KMS-11 (cell line): Measurements from ENCODE around the gene ARHGAP24.

Experiments used
- H2AFZ ChIP-seq: fragments of 200-600 bp; sonication (generic); 2 replicates; pipeline ENCODE4 v1.6.1; 2016; ENCODE audit warnings: antibody characterized with exemption, mixed run types, low read depth
- H3K27ac ChIP-seq: fragments of 200-600 bp; sonication (generic); 2 replicates; pipeline ENCODE4 v1.6.1; 2016; ENCODE audit warnings: mild to moderate bottlenecking, mixed run types
- H3K27me3 ChIP-seq: fragments of 200-600 bp; sonication (generic); 2 replicates; pipeline ENCODE4 v1.6.1; 2017; ENCODE audit warnings: mild to moderate bottlenecking, low read depth, mixed run types, moderate library complexity; ENCODE audit not compliant: insufficient read depth
- H3K36me3 ChIP-seq: fragments of 200-600 bp; sonication (generic); 2 replicates; pipeline ENCODE4 v1.6.1; 2017; ENCODE audit warnings: mild to moderate bottlenecking, mixed run types; ENCODE audit not compliant: insufficient read depth
- H3K4me1 ChIP-seq: fragments of 200-600 bp; sonication (generic); 2 replicates; pipeline ENCODE4 v1.6.1; 2016; ENCODE audit warnings: mild to moderate bottlenecking, low read depth, mixed run types; ENCODE audit not compliant: poor library complexity, severe bottlenecking
- H3K4me2 ChIP-seq: fragments of 200-600 bp; sonication (generic); 2 replicates; pipeline ENCODE4 v1.7.0; 2016; ENCODE audit warnings: mild to moderate bottlenecking, mixed run types
- H3K4me3 ChIP-seq: fragments of 200-600 bp; sonication (generic); IDR thresholded peaks from 2 replicates; pipeline ENCODE4 v1.6.1; 2017; ENCODE audit warnings: low read depth, low read length, mixed read lengths; ENCODE audit not compliant: insufficient read depth
- H3K79me2 ChIP-seq: fragments of 200-600 bp; sonication (generic); 2 replicates; pipeline ENCODE4 v1.6.1; 2016; ENCODE audit warnings: low read depth, mixed run types; ENCODE audit not compliant: insufficient read depth
- H3K9ac ChIP-seq: fragments of 200-600 bp; sonication (generic); 2 replicates; pipeline ENCODE4 v1.6.1; 2016; ENCODE audit warnings: mild to moderate bottlenecking, mixed run types
- H4K20me1 ChIP-seq: fragments of 200-600 bp; sonication (generic); 2 replicates; pipeline ENCODE4 v1.6.1; 2016; ENCODE audit warnings: mild to moderate bottlenecking, mixed run types; ENCODE audit not compliant: insufficient read depth
- CTCF ChIP-seq: fragments of 200-600 bp; sonication (generic); conservative IDR thresholded peaks from 2 replicates; pipeline ENCODE4 v1.6.1; 2017; ENCODE audit warnings: low read depth, mild to moderate bottlenecking, antibody characterized with exemption, low read length, moderate library complexity, mixed read lengths

The ARHGAP24 gene

GRCh38 chr4:85708468-85708867 is 233.5 kb downstream of the ARHGAP24 start:
- no peak for TF ChIP-seq CTCF
- no peak overlapping the region for H3K27ac ChIP-seq
- H3K4me2 ChIP-seq, result no peak overlapping the region
- H3K27me3 ChIP-seq, result no peaks in the 10 kb centered on the region
- H3K9ac ChIP-seq, result no peak overlapping the region
- no peaks in the 10 kb centered on the region for H3K79me2 ChIP-seq
- no peak overlapping the region for H3K4me3 ChIP-seq
- H3K36me3 ChIP-seq, result no peaks in the 10 kb centered on the region
- no peaks in the 10 kb centered on the region for H4K20me1 ChIP-seq
- no peak overlapping the region for H2AFZ ChIP-seq
- no peaks in the 10 kb centered on the region for H3K4me1 ChIP-seq

GRCh38 chr4:85713005-85713404 is 238.1 kb downstream of the ARHGAP24 start:
- H3K4me1 ChIP-seq, result no peaks in the 10 kb centered on the region
- H2AFZ ChIP-seq, result no peak overlapping the region
- H4K20me1 ChIP-seq, result no peaks in the 10 kb centered on the region
- H3K27me3 ChIP-seq, result no peaks in the 10 kb centered on the region
- H3K36me3 ChIP-seq, result no peaks in the 10 kb centered on the region
- no peak overlapping the region for H3K4me2 ChIP-seq
- no peak overlapping the region for H3K9ac ChIP-seq
- no peaks in the 10 kb centered on the region for H3K79me2 ChIP-seq
- no peak for TF ChIP-seq CTCF
- H3K4me3 ChIP-seq, result no peak overlapping the region
- H3K27ac ChIP-seq, result no peak overlapping the region

GRCh38 chr4:85715991-85716737 is 241.2 kb downstream of the ARHGAP24 start:
- Histone ChIP-seq H2AFZ (no peak overlapping the region), H3K36me3 (no peaks in the 10 kb centered on the region), H3K4me1 (no peaks in the 10 kb centered on the region), H3K27ac (no peak overlapping the region), H3K27me3 (no peaks in the 10 kb centered on the region), H3K4me2 (no peak overlapping the region), H3K9ac (no peak overlapping the region), H3K79me2 (no peaks in the 10 kb centered on the region), H3K4me3 (no peak overlapping the region), H4K20me1 (no peaks in the 10 kb centered on the region)
- TF ChIP-seq CTCF, result no peak

GRCh38 chr4:85717351-85717750 is 242.4 kb downstream of the ARHGAP24 start:
- no peak overlapping the region for H3K27ac ChIP-seq
- no peaks in the 10 kb centered on the region for H3K79me2 ChIP-seq
- H3K36me3 ChIP-seq, result no peaks in the 10 kb centered on the region
- no peak overlapping the region for H3K4me2 ChIP-seq
- H3K4me1 ChIP-seq, result no peaks in the 10 kb centered on the region
- no peak overlapping the region for H3K4me3 ChIP-seq
- H4K20me1 ChIP-seq, result no peaks in the 10 kb centered on the region
- H3K9ac ChIP-seq, result no peak overlapping the region
- H2AFZ ChIP-seq, result no peak overlapping the region
- no peak for TF ChIP-seq CTCF
- no peaks in the 10 kb centered on the region for H3K27me3 ChIP-seq
